ENCODE data around the gene ARID4B.

- TF ChIP-seq CTCF (conservative IDR thresholded peaks at IDR 0.05; ENCODE audit: low read length): no peak
- no peak for TF ChIP-seq EZH2phosphoT487 (IDR thresholded peaks at IDR 0.05; ENCODE audit: borderline replicate concordance, low read depth, low read length)
Observed at GRCh38 chr1:235325139-235325538, 2.8 kb downstream of the ARID4B start.
